Measurements from ENCODE around the gene CTU1. TPM values are rescaled to one million over a fixed set of nuclear protein-coding genes. Genes with fewer than 3 reads are reported as not detected.

The CTU1 gene
- total RNA-seq, 1 donor, result 4.3 TPM

- peaks cover 5% of the 10 kb centered on the region for H3K4me1 ChIP-seq (ENCODE audit: insufficient read depth, low read length)
- H3K36me3 ChIP-seq (ENCODE audit: insufficient read depth, low read length), result no peaks in the 10 kb centered on the region
- no peak for DNase-seq (ENCODE audit: insufficient read length, low spot score, missing footprints)
- no peak overlapping the region for H2AFZ ChIP-seq (ENCODE audit: low read length)
- no peaks in the 10 kb centered on the region for H3K9me3 ChIP-seq (ENCODE audit: low read depth, low read length)
- no peak overlapping the region for H3K4me2 ChIP-seq (ENCODE audit: insufficient read depth, low read length)
- H3K4me3 ChIP-seq (ENCODE audit: insufficient read depth, low read length), result no peak overlapping the region
- TF ChIP-seq CTCF (IDR thresholded peaks at IDR 0.05; ENCODE audit: extremely low read depth, low read depth, low read length), result no peak
- no peaks in the 10 kb centered on the region for H3K79me2 ChIP-seq (ENCODE audit: insufficient read depth, low read length)
- peaks cover 8% of the 10 kb centered on the region for H3K27me3 ChIP-seq (ENCODE audit: insufficient read depth, low read length)
- H4K20me1 ChIP-seq (ENCODE audit: insufficient read depth, low read length), result no peaks in the 10 kb centered on the region
- no peak overlapping the region for H3K27ac ChIP-seq (ENCODE audit: low read depth, low read length)
These were observed 29.7 kb upstream of the CTU1 start for GRCh38 chr19:51137792-51138425.

GRCh38 chr19:51136851-51137551 is 28.8 kb upstream of the CTU1 start:
- Histone ChIP-seq H4K20me1 (ENCODE audit: insufficient read depth, low read length) (no peaks in the 10 kb centered on the region), H3K4me2 (ENCODE audit: insufficient read depth, low read length) (peak overlapping the region; percentile 23), H3K4me1 (ENCODE audit: insufficient read depth, low read length) (peaks cover 5% of the 10 kb centered on the region), H3K79me2 (ENCODE audit: insufficient read depth, low read length) (no peaks in the 10 kb centered on the region), H3K27me3 (ENCODE audit: insufficient read depth, low read length) (peaks cover 8% of the 10 kb centered on the region), H3K36me3 (ENCODE audit: insufficient read depth, low read length) (no peaks in the 10 kb centered on the region), H3K9me3 (ENCODE audit: low read depth, low read length) (no peaks in the 10 kb centered on the region), H3K4me3 (ENCODE audit: insufficient read depth, low read length) (no peak overlapping the region), H3K27ac (ENCODE audit: low read depth, low read length) (no peak overlapping the region), H2AFZ (ENCODE audit: low read length) (peak overlapping the region; percentile 51)
- no peak for TF ChIP-seq CTCF (IDR thresholded peaks at IDR 0.05; ENCODE audit: extremely low read depth, low read depth, low read length)
- DNase-seq (ENCODE audit: insufficient read length, low spot score, missing footprints), result peak; percentile 75

- Histone ChIP-seq H3K4me3 (ENCODE audit: insufficient read depth, low read length) (no peak overlapping the region), H4K20me1 (ENCODE audit: insufficient read depth, low read length) (no peaks in the 10 kb centered on the region), H2AFZ (ENCODE audit: low read length) (no peak overlapping the region), H3K36me3 (ENCODE audit: insufficient read depth, low read length) (no peaks in the 10 kb centered on the region), H3K27me3 (ENCODE audit: insufficient read depth, low read length) (peaks cover 8% of the 10 kb centered on the region), H3K27ac (ENCODE audit: low read depth, low read length) (no peak overlapping the region), H3K4me2 (ENCODE audit: insufficient read depth, low read length) (no peak overlapping the region), H3K79me2 (ENCODE audit: insufficient read depth, low read length) (no peaks in the 10 kb centered on the region), H3K4me1 (ENCODE audit: insufficient read depth, low read length) (peaks cover 5% of the 10 kb centered on the region), H3K9me3 (ENCODE audit: low read depth, low read length) (no peaks in the 10 kb centered on the region)
- no peak for DNase-seq (ENCODE audit: insufficient read length, low spot score, missing footprints)
- TF ChIP-seq CTCF (IDR thresholded peaks at IDR 0.05; ENCODE audit: extremely low read depth, low read depth, low read length), result no peak
These were observed 28.0 kb upstream of the CTU1 start for GRCh38 chr19:51135986-51136762.

GRCh38 chr19:51135004-51135403 is 26.8 kb upstream of the CTU1 start:
- no peak for DNase-seq (ENCODE audit: insufficient read length, low spot score, missing footprints)
- H3K4me1 ChIP-seq (ENCODE audit: insufficient read depth, low read length), result peaks cover 5% of the 10 kb centered on the region
- no peak overlapping the region for H3K4me3 ChIP-seq (ENCODE audit: insufficient read depth, low read length)
- H3K4me2 ChIP-seq (ENCODE audit: insufficient read depth, low read length), result no peak overlapping the region
- H4K20me1 ChIP-seq (ENCODE audit: insufficient read depth, low read length), result no peaks in the 10 kb centered on the region
- no peaks in the 10 kb centered on the region for H3K79me2 ChIP-seq (ENCODE audit: insufficient read depth, low read length)
- TF ChIP-seq CTCF (IDR thresholded peaks at IDR 0.05; ENCODE audit: extremely low read depth, low read depth, low read length), result no peak
- H3K9me3 ChIP-seq (ENCODE audit: low read depth, low read length), result no peaks in the 10 kb centered on the region
- no peak overlapping the region for H3K27ac ChIP-seq (ENCODE audit: low read depth, low read length)
- peaks cover 8% of the 10 kb centered on the region for H3K27me3 ChIP-seq (ENCODE audit: insufficient read depth, low read length)
- no peaks in the 10 kb centered on the region for H3K36me3 ChIP-seq (ENCODE audit: insufficient read depth, low read length)
- no peak overlapping the region for H2AFZ ChIP-seq (ENCODE audit: low read length)

Data from osteoblast (primary cell).